Measurements from ENCODE around the gene PRG2.

Gene PRG2

GRCh38 chr11:57392763-57393105 lies 2.3 kb upstream of the PRG2 start:
- H3K4me3 ChIP-seq (ENCODE audit: low read depth, low read length) = no peak overlapping the region
- DNase-seq (ENCODE audit: low read depth) = no peak
- no peak for TF ChIP-seq MYC (IDR thresholded peaks at IDR 0.05; ENCODE audit: low read depth, low read length)

GRCh38 chr11:57392066-57392762 lies 1.8 kb upstream of the PRG2 start:
- no peak for TF ChIP-seq CTCF (IDR thresholded peaks at IDR 0.05; ENCODE audit: low read depth, low read length)
- no peak for TF ChIP-seq MAX (IDR thresholded peaks at IDR 0.05; ENCODE audit: low read depth, low read length)
- TF ChIP-seq MYC (IDR thresholded peaks at IDR 0.05; ENCODE audit: low read depth, low read length) = no peak
- TF ChIP-seq POLR2A (IDR thresholded peaks at IDR 0.05; ENCODE audit: extremely low read depth, insufficient read length) = no peak
- H3K4me3 ChIP-seq (ENCODE audit: low read depth, low read length) = no peak overlapping the region
- DNase-seq (ENCODE audit: low read depth) = no peak

- DNase-seq (ENCODE audit: low read depth) = peak; percentile 46
- H3K4me3 ChIP-seq (ENCODE audit: low read depth, low read length) = no peak overlapping the region
- no peak for TF ChIP-seq CTCF (IDR thresholded peaks at IDR 0.05; ENCODE audit: low read depth, low read length)
- no peak for TF ChIP-seq MAX (IDR thresholded peaks at IDR 0.05; ENCODE audit: low read depth, low read length)
- no peak for TF ChIP-seq POLR2A (IDR thresholded peaks at IDR 0.05; ENCODE audit: extremely low read depth, insufficient read length)
- no peak for TF ChIP-seq MYC (IDR thresholded peaks at IDR 0.05; ENCODE audit: low read depth, low read length)
These were observed 1.1 kb upstream of the PRG2 start for GRCh38 chr11:57391539-57391938.

- TF ChIP-seq MAX (IDR thresholded peaks at IDR 0.05; ENCODE audit: low read depth, low read length) (no peak), POLR2A (IDR thresholded peaks at IDR 0.05; ENCODE audit: extremely low read depth, insufficient read length) (no peak), MYC (IDR thresholded peaks at IDR 0.05; ENCODE audit: low read depth, low read length) (no peak), CTCF (IDR thresholded peaks at IDR 0.05; ENCODE audit: low read depth, low read length) (no peak)
- no peak for DNase-seq (ENCODE audit: low read depth)
- H3K4me3 ChIP-seq (ENCODE audit: low read depth, low read length) = no peak overlapping the region
These were observed 661 bp upstream of the PRG2 start for GRCh38 chr11:57391111-57391510.

- H3K4me3 ChIP-seq (ENCODE audit: low read depth, low read length) = peak overlapping the region; percentile 45
- peak; percentile 56 for DNase-seq (ENCODE audit: low read depth)
- TF ChIP-seq CTCF (IDR thresholded peaks at IDR 0.05; ENCODE audit: low read depth, low read length) = no peak
- no peak for TF ChIP-seq MYC (IDR thresholded peaks at IDR 0.05; ENCODE audit: low read depth, low read length)
- no peak for TF ChIP-seq POLR2A (IDR thresholded peaks at IDR 0.05; ENCODE audit: extremely low read depth, insufficient read length)
- no peak for TF ChIP-seq MAX (IDR thresholded peaks at IDR 0.05; ENCODE audit: low read depth, low read length)
These were observed 3.0 kb downstream of the PRG2 start for GRCh38 chr11:57387289-57388030.

- no peak overlapping the region for H3K4me3 ChIP-seq (ENCODE audit: low read depth, low read length)
- DNase-seq (ENCODE audit: low read depth) = peak; percentile 57
- TF ChIP-seq MAX (IDR thresholded peaks at IDR 0.05; ENCODE audit: low read depth, low read length) (no peak), CTCF (IDR thresholded peaks at IDR 0.05; ENCODE audit: low read depth, low read length) (no peak), POLR2A (IDR thresholded peaks at IDR 0.05; ENCODE audit: extremely low read depth, insufficient read length) (no peak), MYC (IDR thresholded peaks at IDR 0.05; ENCODE audit: low read depth, low read length) (no peak)
These were observed 4.1 kb downstream of the PRG2 start for GRCh38 chr11:57386178-57386940.

Data from NB4 (cell line).